Measurements from ENCODE around the gene WBP4. TPM values are rescaled to one million over a fixed set of nuclear protein-coding genes. Genes with fewer than 3 reads are reported as not detected.
A peak's percentile ranks its signal among the peaks of the same experiment; 100 is the strongest.

Gene WBP4
- total RNA-seq, 2 experiments from 2014 or later = 6.9 to 7.4 TPM

- peaks cover 52% of the 10 kb centered on the region for H3K4me1 Mint-ChIP-seq (ENCODE audit: low read depth)
- no peaks in the 10 kb centered on the region for H3K9me3 ChIP-seq (ENCODE audit: control insufficient read depth in 1 of 2, insufficient read depth in 1 of 2, low read length in 2 of 2)
- H3K27ac ChIP-seq (ENCODE audit: low read depth in 1 of 2, low read length in 2 of 2) = peak overlapping the region; percentile 77 to 85
- peaks cover 34% of the 10 kb centered on the region for H3K36me3 Mint-ChIP-seq (ENCODE audit: low read depth)
- peak overlapping the region; percentile 94 for H3K27ac Mint-ChIP-seq
- ATAC-seq (ENCODE audit: poor library complexity) (no peak), DNase-seq (no peak)
- H3K27me3 Mint-ChIP-seq = no peaks in the 10 kb centered on the region
- H3K4me1 ChIP-seq (ENCODE audit: insufficient read depth, low read length) = no peaks in the 10 kb centered on the region
- CTCF ChIA-PET = interaction anchor here (0.8 to 4.4 kb wide), 7 partner anchors 10 to 44 kb away, joined by 3 to 29 read pairs (median 11); no protein-coding TSS in a partner anchor
- H3K9me3 Mint-ChIP-seq = no peaks in the 10 kb centered on the region
- peaks cover 6% of the 10 kb centered on the region for H3K36me3 ChIP-seq (ENCODE audit: insufficient read depth, low read length)
- TF ChIP-seq CTCF (IDR thresholded peaks at IDR 0.05) = no peak
- H3K27me3 ChIP-seq (ENCODE audit: control insufficient read depth in 1 of 2, insufficient read depth in 2 of 2, low read length in 2 of 2) = no peaks in the 10 kb centered on the region
- H3K4me3 ChIP-seq (ENCODE audit: low read length) = peak overlapping the region; percentile 68
- POLR2A ChIA-PET = interaction anchor here (0.6 to 9.3 kb wide), 26 partner anchors 8 to 1253 kb away, joined by 3 to 152 read pairs (median 6); partner anchors contain the start of genes AKAP11, MRPS31, SLC25A15 and WBP4
- peak overlapping the region; percentile 92 for H3K4me3 Mint-ChIP-seq
- intact Hi-C loops (cut with DNase I, micrococcal nuclease) = loop anchor here (2.0 to 10.0 kb wide), 5 partner anchors 14 to 1256 kb away; partner anchors contain the start of genes AKAP11 (in 1 of the 2) and WBP4 (in 1 of the 2)
These were observed 42.7 kb upstream of the WBP4 start for GRCh38 chr13:41018602-41018948.

GRCh38 chr13:41019011-41019487 is 42.3 kb upstream of the WBP4 start, which contains the start of gene ELF1:
ELF1 (minus strand) TSS chr13:41019316; CDS start chr13:40982054, 37,262 bp downstream.
- intact Hi-C loops (cut with DNase I, micrococcal nuclease) = loop anchor here (1.0 to 10.0 kb wide), 7 partner anchors 11 to 1256 kb away; partner anchors contain the start of genes AKAP11 (in 1 of the 2) and WBP4 (in 1 of the 2)
- H3K4me3 ChIP-seq (ENCODE audit: low read length) = peak within 1 kb of the TSS; percentile 68
- TF ChIP-seq CTCF (IDR thresholded peaks at IDR 0.05) = no peak
- no peaks in the 10 kb centered on the region for H3K9me3 ChIP-seq (ENCODE audit: control insufficient read depth in 1 of 2, insufficient read depth in 1 of 2, low read length in 2 of 2)
- Mint-ChIP-seq H3K27ac (peak within 1 kb of the TSS; percentile 94), H3K9me3 (no peaks in the 10 kb centered on the region), H3K27me3 (no peaks in the 10 kb centered on the region), H3K4me3 (peak within 1 kb of the TSS; percentile 94), H3K4me1 (ENCODE audit: low read depth) (peaks cover 49% of the 10 kb centered on the region), H3K36me3 (ENCODE audit: low read depth) (peaks cover 34% of the 10 kb centered on the region)
- peaks cover 5% of the 10 kb centered on the region for H3K36me3 ChIP-seq (ENCODE audit: insufficient read depth, low read length)
- peak within 1 kb of the TSS; percentile 77 to 85 for H3K27ac ChIP-seq (ENCODE audit: low read depth in 1 of 2, low read length in 2 of 2)
- POLR2A ChIA-PET = interaction anchor here (0.6 to 9.3 kb wide), 27 partner anchors 8 to 1253 kb away, joined by 3 to 152 read pairs (median 6); partner anchors contain the start of genes AKAP11 and WBP4
- H3K27me3 ChIP-seq (ENCODE audit: control insufficient read depth in 1 of 2, insufficient read depth in 2 of 2, low read length in 2 of 2) = no peaks in the 10 kb centered on the region
- peak; percentile 89 for ATAC-seq (ENCODE audit: poor library complexity)
- H3K4me1 ChIP-seq (ENCODE audit: insufficient read depth, low read length) = no peaks in the 10 kb centered on the region
- CTCF ChIA-PET = interaction anchor here (0.8 to 4.4 kb wide), 7 partner anchors 11 to 44 kb away, joined by 3 to 29 read pairs (median 11); no protein-coding TSS in a partner anchor
- DNase-seq = peak in 13 of 14 experiments; percentile 39 to 89 (median 53)

DNA sequence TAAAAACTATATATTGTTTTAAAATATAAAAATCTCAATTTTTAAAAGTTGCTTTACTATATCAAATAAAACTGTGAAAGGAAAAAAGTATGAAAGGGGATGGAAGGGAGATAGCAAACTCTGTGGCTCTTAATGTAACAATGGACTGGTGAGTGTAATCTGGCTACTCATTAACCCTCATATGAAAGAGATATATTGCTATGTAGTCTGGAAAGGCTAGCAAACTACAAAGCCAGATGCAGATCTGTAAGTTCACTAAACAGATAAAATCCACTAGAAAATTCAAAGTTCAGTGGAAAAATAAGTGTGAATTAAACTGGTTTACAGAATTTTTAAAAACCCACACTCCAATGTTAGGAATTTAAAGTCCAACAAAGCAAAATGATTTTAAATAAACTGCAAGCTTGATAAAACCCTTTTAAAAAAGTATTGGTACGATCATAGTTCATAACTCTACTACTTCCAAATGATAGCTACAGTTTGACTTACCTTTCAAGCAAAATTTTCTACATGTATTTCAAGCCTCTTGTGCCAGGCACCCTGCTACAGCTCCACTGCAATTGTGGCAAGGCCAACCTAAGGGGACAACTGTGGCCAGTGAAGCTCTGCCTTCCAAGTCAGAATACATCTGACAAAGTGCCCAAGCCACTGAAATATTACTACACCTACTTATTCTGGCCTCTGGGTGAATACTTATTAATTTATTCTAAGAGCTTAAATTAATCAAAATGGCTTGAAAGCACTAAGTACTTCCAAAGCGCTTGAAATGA is 41.5 kb upstream of the WBP4 start:
- H3K36me3 Mint-ChIP-seq (ENCODE audit: low read depth) = peaks cover 34% of the 10 kb centered on the region
- ChIA-PET CTCF (interaction anchor here (0.8 to 4.4 kb wide), 9 partner anchors 8 to 53 kb away, joined by 3 to 29 read pairs (median 7); no protein-coding TSS in a partner anchor), POLR2A (interaction anchor here (0.7 to 9.3 kb wide), 25 partner anchors 8 to 1252 kb away, joined by 3 to 152 read pairs (median 7); partner anchors contain the start of genes AKAP11 and WBP4)
- Histone ChIP-seq H3K4me3 (ENCODE audit: low read length) (no peak overlapping the region), H3K27ac (ENCODE audit: low read depth in 1 of 2, low read length in 2 of 2) (peak overlapping the region in 1 of 2 donors; percentile 77), H3K27me3 (ENCODE audit: control insufficient read depth in 1 of 2, insufficient read depth in 2 of 2, low read length in 2 of 2) (no peaks in the 10 kb centered on the region), H3K36me3 (ENCODE audit: insufficient read depth, low read length) (no peaks in the 10 kb centered on the region), H3K9me3 (ENCODE audit: control insufficient read depth in 1 of 2, insufficient read depth in 1 of 2, low read length in 2 of 2) (no peaks in the 10 kb centered on the region), H3K4me1 (ENCODE audit: insufficient read depth, low read length) (no peaks in the 10 kb centered on the region)
- H3K4me1 Mint-ChIP-seq (ENCODE audit: low read depth) = peaks cover 47% of the 10 kb centered on the region
- H3K4me3 Mint-ChIP-seq = no peak overlapping the region
- H3K27ac Mint-ChIP-seq = peak overlapping the region; percentile 94
- no peaks in the 10 kb centered on the region for H3K27me3 Mint-ChIP-seq
- intact Hi-C loops (cut with DNase I, micrococcal nuclease) = loop anchor here (1.0 to 10.0 kb wide), 8 partner anchors 11 to 1255 kb away; partner anchors contain the start of genes AKAP11 (in 1 of the 2) and WBP4 (in 1 of the 2)
- no peak for TF ChIP-seq CTCF (IDR thresholded peaks at IDR 0.05)
- no peak for DNase-seq
- H3K9me3 Mint-ChIP-seq = no peaks in the 10 kb centered on the region
- ATAC-seq (ENCODE audit: poor library complexity) = no peak
